ENCODE results near the gene POLDIP2.

- TF ChIP-seq, protein P1, sequence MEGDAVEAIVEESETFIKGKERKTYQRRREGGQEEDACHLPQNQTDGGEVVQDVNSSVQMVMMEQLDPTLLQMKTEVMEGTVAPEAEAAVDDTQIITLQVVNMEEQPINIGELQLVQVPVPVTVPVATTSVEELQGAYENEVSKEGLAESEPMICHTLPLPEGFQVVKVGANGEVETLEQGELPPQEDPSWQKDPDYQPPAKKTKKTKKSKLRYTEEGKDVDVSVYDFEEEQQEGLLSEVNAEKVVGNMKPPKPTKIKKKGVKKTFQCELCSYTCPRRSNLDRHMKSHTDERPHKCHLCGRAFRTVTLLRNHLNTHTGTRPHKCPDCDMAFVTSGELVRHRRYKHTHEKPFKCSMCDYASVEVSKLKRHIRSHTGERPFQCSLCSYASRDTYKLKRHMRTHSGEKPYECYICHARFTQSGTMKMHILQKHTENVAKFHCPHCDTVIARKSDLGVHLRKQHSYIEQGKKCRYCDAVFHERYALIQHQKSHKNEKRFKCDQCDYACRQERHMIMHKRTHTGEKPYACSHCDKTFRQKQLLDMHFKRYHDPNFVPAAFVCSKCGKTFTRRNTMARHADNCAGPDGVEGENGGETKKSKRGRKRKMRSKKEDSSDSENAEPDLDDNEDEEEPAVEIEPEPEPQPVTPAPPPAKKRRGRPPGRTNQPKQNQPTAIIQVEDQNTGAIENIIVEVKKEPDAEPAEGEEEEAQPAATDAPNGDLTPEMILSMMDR (conservative IDR thresholded peaks at IDR 0.05; ENCODE audit: low read length), result no peak
- no peak for TF ChIP-seq EZH2phosphoT487 (IDR thresholded peaks at IDR 0.05; ENCODE audit: borderline replicate concordance)
These were observed 30.8 kb upstream of the POLDIP2 start for GRCh38 chr17:28388106-28388505.
